ENCODE data around the gene IL4I1.

The IL4I1 gene

DNA sequence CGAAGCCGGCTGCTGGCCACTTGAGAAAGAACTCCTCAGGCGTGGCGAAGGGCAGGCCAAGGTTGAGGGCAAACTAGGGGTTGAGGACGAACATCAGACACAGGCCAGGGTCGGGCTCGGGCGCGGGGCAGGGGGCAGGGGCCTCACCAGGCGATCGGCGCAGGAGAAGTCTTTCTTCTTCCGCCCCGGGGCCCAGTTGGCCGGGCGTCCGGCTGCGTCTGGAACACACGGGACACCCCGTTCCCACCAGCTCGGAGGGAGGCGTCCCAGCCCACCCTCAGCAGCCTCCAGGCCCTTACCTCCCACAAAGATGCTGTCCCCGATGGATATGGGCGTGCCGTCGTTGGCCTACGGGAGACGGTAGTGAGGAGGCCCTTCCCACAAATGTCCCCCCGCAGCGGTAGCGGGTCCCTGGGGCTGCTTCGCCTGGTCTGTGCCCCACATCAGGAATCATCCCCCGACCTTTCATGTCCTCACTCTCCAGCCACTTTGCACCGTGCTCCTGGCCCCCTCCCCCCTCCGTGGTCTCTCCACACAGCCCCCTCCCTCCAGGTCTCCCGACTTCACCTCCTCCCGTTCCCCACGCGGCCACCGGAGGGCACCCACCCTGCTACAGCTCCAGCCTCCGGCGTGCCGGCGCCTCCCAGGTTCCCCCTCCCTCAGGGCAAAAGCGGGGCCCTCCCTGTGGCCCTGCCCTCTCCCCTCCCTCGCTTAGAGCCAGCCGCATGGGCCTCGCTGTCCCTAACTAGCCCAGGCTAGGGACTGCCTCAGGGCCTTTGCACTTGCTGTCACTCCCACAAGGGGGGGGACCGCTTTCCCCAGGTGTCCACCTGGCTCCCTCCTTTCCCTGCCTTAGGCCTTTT, 34.1 kb downstream of the IL4I1 start:
- no peak for DNase-seq (ENCODE audit: low spot score)

DNA sequence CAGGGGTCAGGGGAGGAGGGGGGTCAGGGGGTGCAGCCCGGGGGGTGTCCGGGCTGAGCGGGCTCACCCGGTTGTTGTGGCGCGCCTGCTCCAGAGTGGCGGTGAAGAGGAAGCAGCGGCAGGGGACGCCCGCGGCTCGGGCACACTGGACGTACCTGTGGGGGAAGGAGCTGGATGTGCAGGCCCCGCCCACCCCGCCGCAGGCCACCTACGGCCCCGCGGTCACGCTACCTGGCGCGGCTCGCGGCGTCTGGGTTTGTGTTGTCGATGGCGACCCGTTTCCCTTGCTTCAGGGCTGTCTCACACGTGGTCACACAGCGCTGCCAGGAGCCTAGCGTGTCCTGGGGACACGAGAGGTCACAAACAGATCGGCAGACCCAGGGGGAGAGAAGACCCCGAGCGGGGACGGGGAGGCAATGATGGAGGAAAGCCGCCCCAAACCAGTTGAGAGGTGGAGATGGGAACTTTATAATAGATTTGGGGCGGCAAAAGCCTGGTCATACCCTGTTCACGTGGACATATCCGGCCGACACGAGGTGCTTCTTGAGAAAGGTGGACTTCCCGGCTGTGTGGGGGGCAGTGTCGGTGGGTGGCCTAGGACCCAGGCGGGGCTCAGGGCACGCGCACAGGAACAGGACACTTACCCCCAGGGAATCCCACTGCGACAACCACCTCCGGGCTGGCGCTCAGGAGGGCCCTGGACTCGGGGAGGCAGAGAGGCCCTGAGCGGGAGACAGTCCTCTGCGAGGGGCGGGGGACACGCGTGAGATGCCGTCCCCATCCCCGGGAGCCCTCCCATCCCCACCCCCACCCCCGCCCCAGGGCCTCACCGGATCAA, 34.9 kb downstream of the IL4I1 start:
- no peak for DNase-seq (ENCODE audit: low spot score)

DNA sequence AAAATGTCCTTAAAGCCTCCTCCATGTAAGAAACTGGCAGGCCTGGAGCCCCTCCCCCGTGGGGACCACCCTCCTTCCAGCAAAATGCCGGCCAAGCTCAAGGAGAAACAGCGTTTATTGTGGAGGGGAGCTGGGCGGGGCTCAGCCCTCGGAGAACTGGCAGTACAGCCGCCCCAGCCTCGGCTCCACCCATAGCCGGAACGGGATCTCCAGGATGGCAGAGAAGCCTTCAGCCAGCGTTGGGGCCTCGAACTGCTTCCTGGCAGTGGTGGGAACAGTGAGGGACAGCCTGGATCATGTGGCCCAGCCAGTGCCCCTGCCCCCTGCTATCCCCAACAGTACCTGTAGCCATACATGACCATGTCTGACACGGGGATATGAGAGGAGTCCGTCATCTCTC, 35.6 kb downstream of the IL4I1 start:
- no peak for DNase-seq (ENCODE audit: low spot score)

DNA sequence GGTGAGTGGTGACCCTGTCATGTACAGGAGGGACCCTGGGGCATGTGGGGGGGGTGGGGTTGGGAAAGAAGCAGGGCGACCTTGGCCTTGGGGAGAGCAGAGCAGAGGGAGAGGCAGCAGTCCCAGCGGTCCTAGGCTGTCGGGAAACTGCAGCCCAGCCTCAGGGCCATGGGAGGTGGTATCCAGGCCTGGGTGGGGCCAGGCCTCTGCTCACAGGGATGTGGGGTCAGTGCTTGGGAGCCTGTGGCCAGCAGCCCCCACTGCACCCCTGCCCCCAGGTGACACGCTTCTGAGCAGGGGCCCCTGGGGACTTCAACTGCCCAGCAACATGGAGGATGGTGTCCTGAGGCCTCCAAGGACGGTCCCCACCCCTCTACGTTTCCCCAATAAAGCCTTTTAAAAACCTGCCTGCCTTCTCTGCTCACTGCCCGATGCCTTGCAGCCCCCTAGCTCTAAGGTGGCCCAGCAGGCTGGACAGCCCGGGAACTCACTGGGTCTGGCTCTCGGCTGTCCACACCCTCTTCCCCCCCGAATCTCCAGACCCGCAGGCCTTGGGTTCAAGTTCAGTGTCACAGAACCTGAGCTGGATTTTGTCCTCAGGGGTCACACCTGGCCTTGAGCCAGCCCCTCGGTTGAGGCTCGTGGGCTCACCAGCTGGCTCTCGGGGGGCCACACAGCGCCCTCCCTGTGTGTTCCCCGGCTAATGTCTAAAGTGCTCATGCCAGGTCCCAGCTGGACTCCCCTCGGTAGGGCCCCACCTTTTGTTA, 36.2 kb downstream of the IL4I1 start:
- no peak for DNase-seq (ENCODE audit: low spot score)

- no peak for DNase-seq (ENCODE audit: low spot score)
Observed at GRCh38 chr19:49859682-49860335, 36.9 kb downstream of the IL4I1 start.

DNA sequence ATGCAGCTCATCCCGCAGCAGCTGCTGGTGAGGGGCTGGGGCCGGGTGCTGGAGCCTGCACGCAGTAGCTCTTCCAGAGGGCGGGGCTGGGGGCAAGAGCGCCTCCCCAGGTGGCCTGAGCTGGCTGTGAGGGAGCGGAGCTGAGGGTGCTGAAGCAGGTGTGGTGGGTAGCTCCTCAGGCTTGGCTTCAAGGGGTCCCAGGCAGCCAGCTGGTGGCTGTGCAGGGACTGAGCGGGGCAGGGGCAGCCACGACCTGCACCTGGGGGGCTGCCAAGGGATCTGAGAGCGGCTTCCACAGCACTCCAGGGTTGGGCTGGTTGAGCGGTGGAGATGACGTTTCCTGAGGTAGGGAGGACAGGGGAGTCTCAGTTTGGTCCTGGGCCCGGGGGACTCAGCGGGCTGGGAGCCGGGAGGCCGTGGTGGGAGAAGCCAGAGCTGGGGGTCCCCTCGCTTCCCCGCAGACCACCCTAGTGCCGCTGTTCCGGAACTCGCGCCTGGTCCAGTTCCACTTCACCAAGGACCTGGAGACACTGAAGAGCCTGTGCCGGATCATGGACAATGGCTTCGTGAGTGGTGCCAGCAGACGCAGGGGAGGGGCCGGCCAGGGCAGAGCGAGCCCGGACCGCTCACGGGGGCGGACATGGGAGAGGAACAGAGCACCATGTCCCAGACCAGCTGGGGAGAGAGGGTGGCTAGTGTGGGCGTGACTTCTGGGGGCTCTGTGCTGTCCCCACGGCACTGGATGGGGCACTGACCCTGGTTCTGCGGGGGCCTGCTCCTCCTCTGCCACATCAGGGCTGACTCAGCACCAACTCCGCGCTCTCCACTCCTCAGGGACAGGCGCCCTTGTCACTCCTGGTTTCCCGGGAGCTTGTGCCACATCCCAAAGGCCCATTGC, 38.4 kb downstream of the IL4I1 start:
- no peak for DNase-seq (ENCODE audit: low spot score)

- no peak for DNase-seq (ENCODE audit: low spot score)
Observed at GRCh38 chr19:49857838-49858087, 38.9 kb downstream of the IL4I1 start.

DNA sequence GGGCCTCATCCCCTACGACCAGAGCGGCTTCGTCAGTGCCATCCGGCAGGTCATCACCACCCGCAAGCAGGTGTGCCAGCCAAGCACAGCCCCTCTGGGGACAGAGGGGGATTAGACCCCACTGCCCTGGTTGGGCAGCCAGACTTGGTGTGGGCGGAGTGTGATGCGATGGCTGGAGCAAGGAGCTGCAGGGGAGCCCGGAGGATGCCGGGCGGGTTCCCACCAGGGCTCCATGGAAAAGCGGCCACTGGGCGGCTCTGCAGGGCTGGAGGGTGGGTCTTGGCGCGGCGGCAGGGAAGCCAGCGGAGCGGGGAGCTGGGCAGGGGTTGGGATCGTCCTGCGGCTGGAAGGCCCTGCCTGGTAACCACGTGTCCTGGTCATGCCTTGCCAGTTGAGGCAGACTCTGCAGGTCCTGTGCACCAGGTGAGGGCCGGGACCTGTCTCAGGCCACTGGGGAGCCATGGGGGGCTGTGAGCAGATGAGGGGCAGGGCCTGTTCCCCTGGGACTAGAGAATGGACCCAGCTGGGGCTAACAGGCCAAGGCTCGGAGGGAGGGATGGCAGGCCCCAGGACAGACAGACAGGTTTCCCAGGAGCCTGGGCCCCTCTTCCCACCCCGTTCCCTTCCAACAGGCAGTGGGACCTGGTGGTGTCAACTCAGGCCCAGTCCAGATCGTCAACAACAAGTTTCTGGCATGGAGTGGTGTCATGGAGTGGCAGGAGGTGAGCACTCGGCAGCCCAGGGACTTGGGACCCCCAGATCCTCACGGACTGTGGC, 39.4 kb downstream of the IL4I1 start:
- DNase-seq (ENCODE audit: low spot score), result no peak

DNA sequence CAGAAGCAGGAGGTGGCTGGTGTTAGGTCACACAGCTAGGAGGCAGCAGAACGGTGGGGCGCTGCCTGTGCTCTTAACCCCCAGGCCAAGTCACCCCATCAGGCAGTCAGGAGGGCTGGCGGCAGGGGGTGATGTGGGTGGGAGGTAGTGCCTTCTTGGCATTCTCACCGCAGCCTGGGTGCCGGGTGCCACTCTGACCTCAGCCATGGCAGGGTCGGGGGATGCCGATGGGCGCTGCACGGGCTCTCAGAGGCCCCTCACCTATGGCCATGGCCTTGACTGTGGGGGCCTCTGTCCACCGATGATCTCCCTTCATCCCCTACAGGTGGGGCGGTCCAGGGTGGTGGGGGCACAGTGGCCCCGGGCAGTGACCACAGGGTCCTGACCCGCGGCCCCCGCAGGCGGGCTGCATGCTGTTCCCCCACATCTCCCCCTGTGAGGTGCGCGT, 40.1 kb downstream of the IL4I1 start:
- DNase-seq (ENCODE audit: low spot score), result no peak

GRCh38 chr19:49855676-49856573, 40.8 kb downstream of the IL4I1 start:
- no peak for DNase-seq (ENCODE audit: low spot score)

GRCh38 chr19:49855277-49855675, 41.4 kb downstream of the IL4I1 start:
- no peak for DNase-seq (ENCODE audit: low spot score)

GRCh38 chr19:49854378-49855263, 42.1 kb downstream of the IL4I1 start:
- no peak for DNase-seq (ENCODE audit: low spot score)

DNA sequence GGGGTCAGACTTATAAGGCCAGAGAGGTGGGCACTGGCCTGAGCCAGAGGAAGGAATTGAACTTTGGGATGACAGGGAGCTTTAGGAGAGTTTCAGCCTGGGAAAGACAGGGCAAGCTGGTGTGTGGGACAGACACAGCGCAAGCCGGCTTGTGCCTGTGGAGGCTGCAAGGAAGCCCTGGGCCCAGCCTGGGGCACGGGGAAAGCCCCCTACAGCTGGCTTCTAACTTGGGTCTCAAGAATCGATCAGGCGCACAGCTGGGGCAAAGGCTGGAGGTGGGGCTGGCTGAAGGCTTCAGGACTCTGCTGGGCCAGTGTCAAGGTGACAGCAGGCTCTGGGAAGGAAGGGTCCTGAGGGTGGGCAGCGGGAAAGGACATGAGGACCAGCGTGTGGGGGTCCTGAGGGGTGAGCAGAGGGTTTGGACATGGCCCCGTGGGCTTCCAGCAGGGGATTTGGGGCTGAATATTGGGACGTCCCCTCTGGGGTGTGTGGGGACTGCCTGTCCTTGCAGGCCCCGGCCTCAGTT, 42.8 kb downstream of the IL4I1 start:
- DNase-seq (ENCODE audit: low spot score), result no peak

DNA sequence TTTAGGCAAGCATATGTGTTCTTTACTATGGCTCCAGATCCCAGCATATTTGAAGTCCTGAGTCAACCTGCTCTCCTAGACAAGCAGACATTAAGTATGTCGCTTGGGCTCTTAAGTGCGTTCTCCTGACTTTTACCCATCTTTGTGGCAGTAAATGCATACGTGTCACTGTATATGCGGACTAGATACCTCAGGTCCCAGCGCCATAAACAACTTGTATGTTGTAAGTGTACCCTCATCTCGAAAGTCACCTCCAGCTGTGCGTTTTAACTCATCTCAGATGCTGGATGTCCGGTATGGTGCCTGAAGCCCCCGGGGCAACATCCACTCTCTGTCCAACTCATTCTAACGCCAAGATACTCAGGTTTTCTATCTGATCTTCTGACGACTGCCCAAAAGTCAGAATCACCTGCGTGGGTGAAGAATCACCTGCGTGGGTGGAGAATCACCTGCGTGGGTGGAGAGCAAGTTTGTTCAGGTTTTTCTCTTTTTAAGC, 44.0 kb downstream of the IL4I1 start:
- DNase-seq (ENCODE audit: low spot score), result no peak

DNA sequence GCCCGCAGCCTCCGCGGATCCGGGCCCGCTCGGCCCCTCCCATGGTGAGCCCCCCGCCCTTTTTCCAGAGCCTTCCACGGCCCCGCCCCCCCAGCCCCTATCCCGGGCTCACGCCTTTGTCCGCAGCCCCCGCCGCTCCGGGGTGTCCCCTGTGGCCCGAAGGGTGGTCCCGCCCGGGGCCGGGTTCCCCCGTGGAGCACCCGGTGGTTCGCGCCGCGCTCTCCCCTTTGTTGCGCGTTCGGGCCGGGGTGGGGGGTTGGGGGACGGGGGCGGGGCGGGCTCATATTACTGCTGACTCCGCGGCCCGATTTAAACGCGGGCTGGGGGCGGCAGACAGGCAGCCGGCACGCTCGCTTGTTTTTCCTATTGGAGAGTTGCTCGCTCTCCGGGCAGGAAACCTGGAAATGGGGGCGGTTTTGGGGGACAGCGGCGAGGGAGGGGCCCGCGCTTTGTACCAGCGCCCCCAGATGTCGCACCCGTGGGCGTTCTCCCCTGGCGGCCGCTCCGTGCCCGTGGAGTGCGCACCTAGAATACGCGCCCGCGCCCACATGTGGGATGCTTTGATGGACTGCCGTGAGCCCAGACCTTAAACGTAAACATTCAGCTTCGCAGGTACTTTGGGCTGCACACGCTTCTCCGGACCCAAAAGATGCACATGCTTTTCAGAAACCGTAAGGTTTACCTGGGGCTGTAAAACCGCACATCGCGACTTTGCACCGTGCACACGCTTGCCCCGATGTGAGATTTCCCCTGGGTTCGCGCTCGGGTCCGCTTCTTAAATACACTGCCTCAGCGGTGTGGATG, 45.0 kb downstream of the IL4I1 start:
- peak; percentile 38 for DNase-seq (ENCODE audit: low spot score)

- peak; percentile 97 for DNase-seq (ENCODE audit: low spot score)
Observed at GRCh38 chr19:49850487-49851342, 46.0 kb downstream of the IL4I1 start, which contains the start of gene PTOV1. Gene PTOV1, plus strand, starts transcription at chr19:49851159.

Measured in hepatic stellate cell (primary cell).